Keratinocyte (primary cell): ENCODE results near the gene APBB1. TPM values are rescaled to one million over a fixed set of nuclear protein-coding genes. Genes with fewer than 3 reads are reported as not detected.
"Not testable (repeated sequence)": the region's sequence is repeated elsewhere in the genome, so short reads cannot be mapped to it uniquely, and the experiment has no call there.

Experiments
- DNase-seq: peaks from one replicate; pipeline ENCODE4 v3.0.0-alpha.2; 2011; ENCODE audit warnings: low read depth, missing footprints, low spot score
- FAIRE-seq: peaks from 2 replicates; lab custom pipeline; 2011; peaks lifted over from hg19 to GRCh38; lab: Jason Lieb, UNC
- H2AFZ ChIP-seq: 2 replicates; pipeline ENCODE4 v1.6.0; 2012; ENCODE audit warnings: low read length, control low read depth, inconsistent platforms; ENCODE audit not compliant: control insufficient read depth
- H3K27ac ChIP-seq: 2 replicates; pipeline ENCODE4 v1.5.1; 2011; ENCODE audit warnings: low read length; ENCODE audit not compliant: control insufficient read depth, insufficient read depth
- H3K27me3 ChIP-seq: 3 replicates; pipeline ENCODE4 v1.6.0; 2011; ENCODE audit warnings: low read length; ENCODE audit not compliant: control insufficient read depth, insufficient read depth; ENCODE audit errors: extremely low read depth
- H3K36me3 ChIP-seq, 2 experiments: 2 replicates in 1 of 2; 3 replicates in 1 of 2; pipeline ENCODE4 v1.5.1; 2011; ENCODE audit warnings: low read length in 2 of 2, mild to moderate bottlenecking in 1 of 2; ENCODE audit not compliant: control insufficient read depth in 2 of 2, insufficient read depth in 2 of 2; ENCODE audit errors: extremely low read depth in 1 of 2
- H3K4me1 ChIP-seq: 3 replicates; pipeline ENCODE4 v1.5.1; 2011; ENCODE audit warnings: low read length; ENCODE audit not compliant: control insufficient read depth, insufficient read depth; ENCODE audit errors: extremely low read depth
- H3K4me2 ChIP-seq: 3 replicates; pipeline ENCODE4 v1.6.0; 2011; ENCODE audit warnings: low read depth, low read length; ENCODE audit not compliant: control insufficient read depth, insufficient read depth; ENCODE audit errors: extremely low read depth
- H3K4me3 ChIP-seq, 3 experiments: fragments of 200-600 bp in 1 of 3; sonication (generic) in 1 of 3; 2 replicates in 2 of 3; 3 replicates in 1 of 3; pipeline ENCODE4 v1.5.1; 2011 to 2016; ENCODE audit warnings: low read length in 3 of 3, mild to moderate bottlenecking in 3 of 3, control low read depth in 2 of 3, inconsistent platforms in 1 of 3, low read depth in 1 of 3, mixed read lengths in 1 of 3, mixed run types in 1 of 3, moderate library complexity in 1 of 3; ENCODE audit not compliant: control insufficient read depth in 2 of 3, insufficient read depth in 2 of 3; ENCODE audit errors: extremely low read depth in 1 of 3
- H3K79me2 ChIP-seq: 2 replicates; pipeline ENCODE4 v1.6.0; 2012; ENCODE audit warnings: low read length; ENCODE audit not compliant: control insufficient read depth, insufficient read depth
- H3K9ac ChIP-seq: 3 replicates; pipeline ENCODE4 v1.6.0; 2011; ENCODE audit warnings: low read length; ENCODE audit not compliant: control insufficient read depth, insufficient read depth; ENCODE audit errors: extremely low read depth
- H3K9me1 ChIP-seq: 3 replicates; pipeline ENCODE4 v1.6.0; 2011; ENCODE audit warnings: low read length; ENCODE audit not compliant: control insufficient read depth, insufficient read depth; ENCODE audit errors: extremely low read depth
- H3K9me3 ChIP-seq: 2 replicates; pipeline ENCODE4 v1.5.1; 2012; ENCODE audit warnings: low read depth, low read length; ENCODE audit not compliant: control insufficient read depth
- H4K20me1 ChIP-seq: 3 replicates; pipeline ENCODE4 v1.6.0; 2011; ENCODE audit warnings: low read length; ENCODE audit not compliant: control insufficient read depth, insufficient read depth; ENCODE audit errors: extremely low read depth
- EZH2 ChIP-seq: IDR thresholded peaks from one replicate; pipeline ENCODE4 v1.6.1; 2012; ENCODE audit warnings: inconsistent platforms, mild to moderate bottlenecking, low read length, moderate library complexity
- dilution Hi-C: fragments of 300-500 bp; cut with MboI; formaldehyde crosslinking; loops from one replicate; pipeline ENCODE4 v1.7.0; 2020; ENCODE audit warnings: low sequenced_read_pairs; ENCODE audit not compliant: extremely low pct_ligation_motif_present
- polyA plus RNA-seq, 5 experiments: library from polyadenylated mRNA; depleted of rRNA in 3 of 5; stranded (reverse) in 3 of 5; stranded (forward) in 1 of 5; unstranded in 1 of 5; fragments of >200 nt; gene quantifications; 1 replicate in 1 of 5; 2 replicates in 3 of 5; 3 replicates in 1 of 5; pipeline versions ENCODE4 v1.2.1 to v1.2.3, GENCODE V29; 2011 to 2012; ENCODE audit warnings: missing spikeins in 2 of 5, low read depth in 1 of 5, low replicate concordance in 1 of 5
- TF ChIP-seq, protein P1 (sequence below), 3 experiments: IDR thresholded peaks in 1 of 3; conservative IDR thresholded peaks in 1 of 3; optimal IDR thresholded peaks in 1 of 3; 2 replicates in 2 of 3; 3 replicates in 1 of 3; pipeline versions ENCODE3 to v1.5.1; 2011; ENCODE audit warnings: low read length in 3 of 3, mild to moderate bottlenecking in 3 of 3, moderate library complexity in 2 of 3, control low read depth in 1 of 3, inconsistent platforms in 1 of 3; ENCODE audit not compliant: insufficient read depth in 2 of 3; ENCODE audit errors: extremely low read depth in 1 of 3

Gene APBB1
- polyA plus RNA-seq, 1 donor (not counting 4 experiments of a cell fraction or from before 2014, with no cell fraction given) = 3.7 TPM

DNA sequence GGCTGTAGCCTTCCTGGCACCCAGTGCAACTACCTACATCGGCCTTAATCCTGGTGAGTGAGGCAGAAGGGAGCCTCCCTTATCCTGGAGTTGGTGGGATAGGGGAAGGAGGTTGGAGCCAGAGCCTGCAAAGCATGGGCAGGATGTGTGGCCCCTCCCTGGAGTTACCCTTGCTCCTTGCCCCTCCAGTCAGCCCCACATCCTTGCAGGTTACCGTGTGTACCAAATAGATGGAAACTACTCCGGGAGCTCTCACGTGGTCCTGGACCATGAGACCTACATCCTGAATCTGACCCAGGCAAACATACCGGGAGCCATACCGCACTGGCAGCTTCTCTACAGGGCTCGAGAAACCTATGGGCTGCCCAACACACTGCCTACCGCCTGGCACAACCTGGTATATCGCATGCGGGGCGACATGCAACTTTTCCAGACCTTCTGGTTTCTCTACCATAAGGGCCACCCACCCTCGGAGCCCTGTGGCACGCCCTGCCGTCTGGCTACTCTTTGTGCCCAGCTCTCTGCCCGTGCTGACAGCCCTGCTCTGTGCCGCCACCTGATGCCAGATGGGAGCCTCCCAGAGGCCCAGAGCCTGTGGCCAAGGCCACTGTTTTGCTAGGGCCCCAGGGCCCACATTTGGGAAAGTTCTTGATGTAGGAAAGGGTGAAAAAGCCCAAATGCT, 24.8 kb downstream of the APBB1 start:
- H3K4me2 ChIP-seq = no peak overlapping the region
- H4K20me1 ChIP-seq = no peaks in the 10 kb centered on the region
- no peak overlapping the region for H2AFZ ChIP-seq
- peaks cover 7% of the 10 kb centered on the region for H3K4me1 ChIP-seq
- no peak overlapping the region for H3K9ac ChIP-seq
- FAIRE-seq (no peak), DNase-seq (no peak)
- no peak overlapping the region for H3K27ac ChIP-seq
- H3K9me3 ChIP-seq = no peaks in the 10 kb centered on the region
- dilution Hi-C loops = no loop called here
- H3K27me3 ChIP-seq = no peaks in the 10 kb centered on the region
- H3K4me3 ChIP-seq = no peak overlapping the region
- no peaks in the 10 kb centered on the region for H3K9me1 ChIP-seq
- no peaks in the 10 kb centered on the region for H3K79me2 ChIP-seq
- TF ChIP-seq, protein P1, sequence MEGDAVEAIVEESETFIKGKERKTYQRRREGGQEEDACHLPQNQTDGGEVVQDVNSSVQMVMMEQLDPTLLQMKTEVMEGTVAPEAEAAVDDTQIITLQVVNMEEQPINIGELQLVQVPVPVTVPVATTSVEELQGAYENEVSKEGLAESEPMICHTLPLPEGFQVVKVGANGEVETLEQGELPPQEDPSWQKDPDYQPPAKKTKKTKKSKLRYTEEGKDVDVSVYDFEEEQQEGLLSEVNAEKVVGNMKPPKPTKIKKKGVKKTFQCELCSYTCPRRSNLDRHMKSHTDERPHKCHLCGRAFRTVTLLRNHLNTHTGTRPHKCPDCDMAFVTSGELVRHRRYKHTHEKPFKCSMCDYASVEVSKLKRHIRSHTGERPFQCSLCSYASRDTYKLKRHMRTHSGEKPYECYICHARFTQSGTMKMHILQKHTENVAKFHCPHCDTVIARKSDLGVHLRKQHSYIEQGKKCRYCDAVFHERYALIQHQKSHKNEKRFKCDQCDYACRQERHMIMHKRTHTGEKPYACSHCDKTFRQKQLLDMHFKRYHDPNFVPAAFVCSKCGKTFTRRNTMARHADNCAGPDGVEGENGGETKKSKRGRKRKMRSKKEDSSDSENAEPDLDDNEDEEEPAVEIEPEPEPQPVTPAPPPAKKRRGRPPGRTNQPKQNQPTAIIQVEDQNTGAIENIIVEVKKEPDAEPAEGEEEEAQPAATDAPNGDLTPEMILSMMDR (optimal IDR thresholded peaks at IDR 0.05 in 1 of 3, IDR thresholded peaks at IDR 0.05 in 1 of 3, conservative IDR thresholded peaks at IDR 0.05 in 1 of 3; ENCODE audit: extremely low read depth in 1 of 3, insufficient read depth in 2 of 3, low read length in 3 of 3) = no peak
- TF ChIP-seq EZH2 = no peak
- no peaks in the 10 kb centered on the region for H3K36me3 ChIP-seq

DNA sequence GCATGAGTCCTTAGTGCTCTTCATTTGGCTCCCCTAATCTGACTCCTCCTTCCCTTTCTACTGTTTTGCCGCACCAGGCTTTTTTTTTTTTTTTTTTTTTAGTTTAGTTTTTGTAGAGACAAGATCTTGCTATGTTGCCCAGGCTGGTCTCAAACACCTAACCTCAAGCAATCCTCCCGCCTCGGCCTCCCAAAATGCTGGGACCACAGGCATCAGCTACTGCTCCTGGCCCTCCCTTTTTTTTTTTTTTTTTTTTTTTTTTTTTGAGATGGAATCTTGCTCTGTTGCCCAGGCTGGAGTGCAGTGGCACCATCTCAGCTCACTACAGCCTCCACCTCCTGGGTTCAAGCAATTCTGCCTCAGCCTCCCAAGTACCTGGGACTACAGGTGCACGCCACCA, 26.6 kb downstream of the APBB1 start:
- H3K27ac ChIP-seq, H2AFZ ChIP-seq, H4K20me1 ChIP-seq, FAIRE-seq, H3K9me3 ChIP-seq, dilution Hi-C loops, H3K36me3 ChIP-seq, H3K4me3 ChIP-seq, H3K9ac ChIP-seq, H3K79me2 ChIP-seq, H3K9me1 ChIP-seq, H3K27me3 ChIP-seq, H3K4me2 ChIP-seq, DNase-seq: not testable (repeated sequence)
- H3K4me1 ChIP-seq = peaks cover 13% of the 10 kb centered on the region
